ENCODE data around the gene RAB11FIP2.

DNA sequence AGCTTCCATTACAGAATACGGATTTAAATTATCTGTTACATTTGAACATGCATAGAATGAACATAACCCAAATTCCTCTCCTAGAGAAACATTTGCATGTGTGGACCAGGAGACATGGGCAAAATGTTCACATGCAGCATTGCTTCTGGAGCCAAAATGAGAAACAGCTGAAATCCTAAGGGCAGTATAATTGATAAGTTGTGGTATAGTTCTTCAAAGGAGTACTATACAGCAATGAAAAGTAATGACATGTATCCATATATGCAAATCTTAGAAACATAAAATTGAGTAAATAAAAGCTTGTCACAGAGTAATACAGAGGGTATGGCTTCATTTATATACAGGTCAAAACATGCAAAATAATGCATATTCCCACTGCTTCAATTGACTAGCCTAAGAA, 77.1 kb downstream of the RAB11FIP2 start:
- TF ChIP-seq POLR2A (IDR thresholded peaks at IDR 0.05) (no peak), CTCF (IDR thresholded peaks at IDR 0.05 in 4 of 5, conservative IDR thresholded peaks at IDR 0.05 in 1 of 5) (no peak)
